ENCODE data around the gene KLHL12.

Gene KLHL12

DNA sequence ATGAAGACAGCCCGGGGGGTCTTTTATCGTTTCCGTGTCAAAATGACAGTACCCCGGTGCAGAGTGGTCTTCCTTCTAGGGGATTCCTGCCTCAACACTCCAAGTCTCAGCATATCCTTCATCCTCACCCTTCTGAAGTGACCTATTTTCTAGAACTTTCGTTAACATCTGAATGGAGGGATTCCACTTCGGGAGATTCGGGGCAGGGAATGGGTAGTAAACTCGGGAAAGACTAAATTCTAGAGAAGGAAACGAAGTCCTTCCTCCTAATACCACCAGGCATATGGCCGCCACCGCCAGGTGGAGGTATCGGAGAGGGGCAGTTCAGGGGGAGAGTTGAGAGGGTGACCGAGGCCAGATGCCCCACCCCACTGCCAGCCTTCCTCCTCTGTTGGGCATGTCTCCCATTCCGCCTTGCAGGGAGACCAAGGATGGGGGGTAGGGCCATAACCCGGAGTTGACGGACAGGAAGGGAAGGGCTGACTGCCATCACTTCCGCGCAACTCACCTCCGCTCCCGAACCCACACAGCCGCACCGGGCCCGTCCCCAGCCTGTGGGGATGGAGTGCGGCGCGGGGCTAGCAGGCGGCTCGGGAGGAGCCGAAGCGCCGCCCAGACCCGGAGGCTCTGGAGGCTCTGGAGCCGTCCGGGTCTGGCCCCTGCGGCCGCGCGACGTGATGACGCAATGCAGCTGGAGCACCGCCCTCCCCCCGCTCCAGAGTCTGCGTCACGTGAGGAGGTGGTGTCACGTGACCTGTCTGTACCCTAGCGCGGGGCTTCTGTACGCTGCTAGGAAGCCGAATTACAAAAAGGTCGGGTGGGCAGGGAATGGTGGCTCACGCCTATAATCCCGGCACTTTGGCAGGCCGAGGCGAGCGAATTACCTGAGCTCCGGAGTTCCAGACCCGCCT is at the start of gene KLHL12:
Gene KLHL12, minus strand, starts transcription at position 654 of the 911 bp plus-strand sequence. CDS start 2,072 bp downstream, outside the sequence.
- DNase-seq (ENCODE audit: low read depth in 2 of 2, low spot score in 1 of 2) = peak; percentile 91 to 94

DNA sequence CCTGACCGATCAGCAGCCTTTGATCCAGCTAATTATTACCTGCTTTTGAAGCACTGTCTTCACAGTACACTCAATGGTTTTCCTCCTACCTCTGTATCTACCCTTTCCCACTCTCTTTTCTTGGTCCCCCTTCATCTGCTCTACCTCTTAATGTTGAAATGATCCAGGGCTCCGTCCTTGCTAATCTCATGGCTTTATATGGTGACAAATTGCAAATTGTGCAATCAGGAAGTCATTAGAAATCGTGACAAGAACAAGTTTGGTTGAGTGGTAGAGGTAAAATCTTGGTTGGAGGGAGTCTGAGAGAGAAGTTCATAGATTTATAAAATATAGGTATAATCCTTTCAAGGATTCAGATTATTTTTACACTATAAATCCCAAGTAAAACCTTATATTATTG is 49.6 kb upstream of the KLHL12 start:
- DNase-seq (ENCODE audit: low read depth in 2 of 2, low spot score in 1 of 2) = no peak

DNA sequence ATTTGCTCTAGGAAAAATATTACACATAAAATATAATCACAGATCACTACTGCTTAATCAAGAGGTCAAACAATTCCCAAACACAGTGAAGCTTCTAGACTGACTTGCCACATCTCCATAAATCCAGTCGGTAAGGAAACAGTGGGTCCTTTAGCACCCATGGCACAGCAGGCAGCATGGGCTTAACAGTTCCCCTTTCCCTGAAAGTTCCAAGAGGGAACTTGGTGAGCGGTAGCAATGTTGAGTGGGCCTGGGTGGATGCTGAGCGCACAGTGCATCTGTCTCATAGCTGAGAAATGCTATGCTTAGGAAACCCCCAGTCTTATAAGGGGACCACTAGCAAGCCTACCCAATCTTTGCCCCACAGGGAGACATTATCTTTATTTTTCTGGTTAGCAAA is 47.8 kb upstream of the KLHL12 start:
- no peak for DNase-seq (ENCODE audit: low read depth in 2 of 2, low spot score in 1 of 2)

- no peak for DNase-seq (ENCODE audit: low read depth in 2 of 2, low spot score in 1 of 2)
Measured at GRCh38 chr1:202972046-202972445, 45.0 kb upstream of the KLHL12 start.

GRCh38 chr1:202968895-202969295 is 41.9 kb upstream of the KLHL12 start:
- DNase-seq (ENCODE audit: low read depth in 2 of 2, low spot score in 1 of 2) = no peak

DNA sequence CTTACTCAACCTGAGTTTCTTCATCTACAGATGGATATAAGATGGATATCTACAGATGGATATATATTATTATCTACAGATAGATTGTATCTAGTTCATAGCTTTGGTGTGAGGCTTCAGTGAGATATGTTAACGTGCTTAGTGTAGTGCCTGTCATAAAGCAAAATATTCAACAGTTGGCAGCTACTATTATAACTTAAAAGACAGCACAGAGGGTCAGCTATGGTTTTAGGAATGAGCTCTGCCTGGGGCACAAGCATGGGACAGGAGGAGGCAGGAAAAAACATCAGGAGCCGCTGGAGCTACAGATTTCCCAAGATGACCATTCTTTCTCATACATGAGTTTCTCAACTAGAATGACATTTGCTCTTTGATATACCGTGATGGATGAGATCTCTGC is 41.3 kb upstream of the KLHL12 start:
- no peak for DNase-seq (ENCODE audit: low read depth in 2 of 2, low spot score in 1 of 2)

DNA sequence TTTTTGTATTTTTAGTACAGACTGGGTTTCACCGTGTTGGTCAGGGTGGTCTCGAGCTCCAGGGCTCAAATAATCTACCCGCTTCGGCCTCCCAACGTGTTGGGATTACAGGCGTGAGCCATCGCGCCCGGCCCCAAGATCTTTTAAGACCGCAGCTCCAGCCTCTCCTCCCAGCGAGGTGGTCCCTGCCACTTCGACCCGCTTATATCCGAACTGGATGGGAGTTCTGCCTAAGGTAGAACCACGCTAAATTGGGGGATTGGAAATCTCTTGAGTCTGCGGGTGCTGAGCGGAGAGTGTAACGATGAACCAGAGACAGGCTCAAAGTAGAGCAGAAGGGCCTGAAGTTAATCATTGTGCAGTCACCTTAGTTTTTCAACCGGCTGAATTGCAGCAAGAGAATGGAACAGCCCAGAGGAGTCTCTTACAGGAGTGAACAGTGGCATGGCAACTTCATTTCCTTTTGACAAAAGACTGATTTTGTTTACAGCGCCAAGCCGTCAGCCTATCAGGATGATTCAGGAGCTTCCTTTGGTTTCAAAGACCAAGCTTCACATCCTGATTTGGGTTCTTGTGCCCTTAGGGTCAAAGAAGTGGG is 40.7 kb upstream of the KLHL12 start:
- no peak for DNase-seq (ENCODE audit: low read depth in 2 of 2, low spot score in 1 of 2)

GRCh38 chr1:202966006-202966898 is 39.2 kb upstream of the KLHL12 start:
- DNase-seq (ENCODE audit: low read depth in 2 of 2, low spot score in 1 of 2) = no peak

DNA sequence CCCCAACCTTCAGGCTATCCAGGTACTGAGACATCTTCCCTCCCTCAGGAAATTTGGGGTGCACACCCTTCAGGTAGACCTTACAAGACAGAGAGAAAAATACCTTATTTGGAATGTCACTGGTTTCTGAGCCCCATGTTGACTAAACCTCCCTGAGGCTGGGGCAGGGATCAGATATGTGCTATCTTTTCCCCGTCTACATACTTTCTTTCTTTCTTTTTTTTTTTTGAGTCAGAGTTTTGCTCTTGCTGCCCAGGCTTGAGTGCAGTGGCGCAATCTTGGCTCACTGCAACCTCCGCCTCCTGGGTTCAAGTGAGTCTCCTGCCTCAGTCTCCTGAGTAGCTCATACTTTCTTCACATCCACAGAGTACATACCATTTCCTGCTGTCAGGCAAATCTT is 38.4 kb upstream of the KLHL12 start:
- no peak for DNase-seq (ENCODE audit: low read depth in 2 of 2, low spot score in 1 of 2)

GRCh38 chr1:202964791-202965410 is 37.9 kb upstream of the KLHL12 start:
- DNase-seq (ENCODE audit: low read depth in 2 of 2, low spot score in 1 of 2) = no peak

DNA sequence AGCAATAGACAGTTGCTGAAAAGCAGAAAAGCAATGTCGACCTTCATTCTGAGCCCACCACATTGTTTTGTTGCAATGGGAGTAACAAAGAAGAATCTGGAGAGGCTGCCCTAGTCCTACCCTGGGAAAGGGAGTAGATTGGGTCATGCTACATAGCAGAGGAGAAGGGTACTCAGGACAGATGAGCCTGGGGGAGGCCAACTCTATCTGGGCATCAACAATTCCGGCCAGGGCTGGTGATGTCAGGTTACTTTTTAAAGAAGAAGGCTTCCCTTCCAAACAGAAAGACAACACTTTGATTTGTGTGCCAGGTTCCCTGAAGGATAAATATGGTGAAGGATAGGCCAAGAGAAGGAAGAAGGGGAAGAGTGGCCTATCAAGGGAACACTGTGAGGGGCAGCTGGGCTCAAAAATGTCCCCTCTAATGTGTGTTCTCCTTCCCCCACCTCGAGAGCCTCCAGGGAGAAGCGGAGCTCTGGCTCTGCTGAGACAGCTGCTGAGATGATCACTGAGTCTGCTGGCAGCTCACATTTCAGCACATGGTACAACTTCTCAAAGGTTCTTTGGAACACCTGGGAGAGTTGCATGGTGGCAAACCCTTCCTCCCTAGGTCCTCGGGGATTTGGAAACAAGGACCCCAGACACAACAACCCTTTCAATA is 34.3 kb upstream of the KLHL12 start:
- DNase-seq (ENCODE audit: low read depth in 2 of 2, low spot score in 1 of 2) = no peak

DNA sequence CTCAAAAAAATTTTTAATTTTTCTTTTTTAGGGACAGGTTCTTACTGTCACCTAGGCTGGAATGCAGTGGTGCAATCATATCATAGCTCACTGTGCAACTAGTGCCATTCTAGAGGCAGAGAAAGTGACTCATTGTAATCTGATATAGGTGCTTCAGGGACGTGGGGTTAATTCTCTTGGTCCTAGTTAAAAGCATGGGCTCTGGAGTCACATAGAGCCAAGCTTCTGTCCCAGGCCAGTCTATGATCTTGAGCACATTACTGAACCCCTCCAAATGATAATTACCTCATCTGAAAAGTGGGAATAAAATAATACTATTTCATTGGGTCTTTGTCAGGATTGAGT is 32.2 kb upstream of the KLHL12 start:
- DNase-seq (ENCODE audit: low read depth in 2 of 2, low spot score in 1 of 2) = no peak

GRCh38 chr1:202958544-202959275 is 31.7 kb upstream of the KLHL12 start:
- DNase-seq (ENCODE audit: low read depth in 2 of 2, low spot score in 1 of 2) = no peak

DNA sequence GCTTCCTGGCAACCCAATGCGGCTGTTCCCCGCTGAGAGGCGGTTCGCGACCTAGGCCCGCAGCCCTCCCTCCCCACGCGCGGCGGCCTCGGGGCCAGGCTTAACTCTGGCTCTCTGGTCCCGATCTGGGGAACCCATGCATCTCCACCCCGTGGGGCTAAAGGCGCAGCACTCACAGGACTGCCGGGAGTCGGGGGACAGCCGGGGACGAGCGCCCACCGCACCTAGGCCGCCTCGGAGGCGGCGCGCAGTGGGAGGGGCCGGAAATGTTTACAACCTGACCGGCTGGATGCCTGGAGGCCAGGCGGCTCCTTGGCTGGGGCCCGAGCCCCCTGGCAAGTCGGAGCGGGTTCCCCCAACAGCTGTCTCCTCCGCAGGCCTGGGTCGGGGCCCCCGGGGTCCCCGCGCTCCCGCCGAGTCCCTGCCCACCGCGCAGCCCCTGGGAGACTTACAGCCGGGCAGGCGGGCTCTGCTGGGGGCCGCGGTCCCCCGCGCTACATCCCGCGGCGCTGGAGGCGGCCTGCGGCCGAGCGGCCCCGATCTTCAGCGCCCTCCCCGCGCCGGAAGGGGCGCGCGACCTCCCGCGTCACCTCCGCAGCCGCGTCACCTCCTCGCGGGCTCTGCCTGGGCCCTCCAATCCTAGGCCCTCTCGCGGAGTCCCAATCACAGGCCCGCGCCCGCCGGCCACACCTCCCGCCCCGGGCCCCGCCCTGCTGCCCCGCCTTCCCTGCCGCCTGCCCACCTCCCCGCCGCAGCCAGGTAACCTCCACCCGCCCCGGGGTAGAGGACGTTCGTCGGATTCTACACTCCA is 30.9 kb upstream of the KLHL12 start, which contains the start of gene ADIPOR1:
Gene ADIPOR1, minus strand, starts transcription at position 580 of the 811 bp plus-strand sequence. CDS start 7,242 bp downstream, outside the sequence.
- DNase-seq (ENCODE audit: low read depth in 2 of 2, low spot score in 1 of 2) = peak; percentile 82 to 91

DNA sequence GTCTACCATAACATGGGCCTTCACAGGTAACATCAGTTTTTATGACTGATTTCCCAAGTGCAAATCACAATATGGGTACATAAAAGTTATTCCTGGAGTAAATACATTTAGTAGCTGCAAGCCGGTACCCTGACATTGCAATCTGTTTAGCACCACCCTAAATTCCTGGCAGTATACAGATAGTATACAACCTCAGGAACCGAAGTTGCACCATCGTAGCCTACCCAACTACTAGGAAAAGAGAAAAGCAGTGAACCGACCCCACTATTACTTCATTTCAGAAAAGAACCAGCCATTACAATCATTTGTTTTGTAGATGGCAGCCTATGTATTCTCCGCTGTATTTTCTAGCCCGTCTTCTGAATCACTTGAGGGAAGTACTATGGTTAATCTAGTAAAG is 29.9 kb upstream of the KLHL12 start:
- DNase-seq (ENCODE audit: low read depth in 2 of 2, low spot score in 1 of 2) = no peak

DNA sequence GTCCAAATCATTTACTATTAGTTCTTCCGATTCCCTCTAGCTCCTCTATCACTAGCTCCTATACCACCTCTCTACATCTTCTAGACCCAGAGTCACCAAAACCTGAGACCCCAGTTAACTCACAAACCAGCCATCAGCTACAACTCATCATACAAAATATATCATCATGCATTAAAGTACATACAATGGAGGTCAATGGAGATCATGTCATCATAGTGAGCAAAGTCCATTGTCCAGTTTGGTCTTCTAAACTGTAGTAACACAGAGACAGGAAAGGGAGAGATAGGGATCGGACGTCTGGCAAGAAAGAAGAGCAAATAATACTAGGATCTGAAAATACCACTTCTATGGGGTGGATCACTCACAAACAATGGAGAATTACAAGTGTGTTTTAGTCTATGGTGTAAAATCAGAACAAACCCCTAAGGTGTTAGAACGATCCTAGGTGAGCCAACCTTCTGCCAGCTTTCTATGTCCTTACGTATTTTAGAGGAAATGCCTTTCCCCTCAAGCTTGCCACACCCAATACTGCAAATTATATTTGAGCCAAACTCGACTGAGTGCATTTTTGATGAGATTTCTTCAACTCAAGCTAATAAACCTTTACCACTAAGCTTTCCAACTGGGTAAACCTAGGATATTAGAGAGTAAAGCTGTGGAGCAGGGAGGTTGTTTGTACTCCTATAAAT is 27.2 kb upstream of the KLHL12 start:
- DNase-seq (ENCODE audit: low read depth in 2 of 2, low spot score in 1 of 2) = no peak

DNA sequence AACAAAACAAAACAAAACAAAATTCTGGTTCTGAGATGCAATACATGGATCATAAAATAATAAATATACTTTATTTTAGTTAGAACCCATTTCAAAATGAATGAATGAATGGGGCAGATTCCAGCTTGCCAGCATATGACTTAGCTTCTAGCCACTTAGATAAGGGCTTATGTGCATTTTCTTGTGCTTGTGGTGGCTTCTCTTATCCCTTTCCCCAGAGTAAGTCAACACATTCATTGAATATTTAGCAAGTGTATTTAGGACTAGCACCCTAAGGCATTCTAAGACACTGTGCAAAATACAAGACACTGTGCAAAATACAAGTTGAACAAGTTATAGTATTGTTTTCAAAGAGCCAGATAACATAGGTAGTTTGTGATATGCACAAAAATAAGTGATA is 26.4 kb upstream of the KLHL12 start:
- no peak for DNase-seq (ENCODE audit: low read depth in 2 of 2, low spot score in 1 of 2)

DNA sequence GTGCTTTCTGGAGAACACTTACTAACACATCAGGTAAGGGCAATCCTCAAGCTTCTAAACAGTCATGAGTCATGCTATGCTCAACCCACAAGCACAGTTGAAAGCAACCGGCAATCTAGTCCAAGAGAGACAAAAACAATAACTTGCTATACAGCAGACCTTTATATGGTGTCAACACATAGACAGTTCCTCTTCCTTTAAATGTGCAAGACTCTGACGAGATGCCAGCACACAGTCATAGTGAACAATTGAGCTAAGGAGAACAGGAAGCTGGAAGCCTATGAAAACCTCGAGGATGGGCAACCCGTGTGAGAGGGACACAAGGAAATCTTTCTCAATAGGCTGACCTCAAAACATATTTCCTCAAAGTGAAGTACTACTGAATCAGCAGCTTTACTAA is 25.8 kb upstream of the KLHL12 start:
- DNase-seq (ENCODE audit: low read depth in 2 of 2, low spot score in 1 of 2) = no peak
